Esophagus muscularis mucosa (tissue), 4 donors: ENCODE results near the gene PIWIL1. TPM values are rescaled to one million over a fixed set of nuclear protein-coding genes. Genes with fewer than 3 reads are reported as not detected.

Experiments
- DNase-seq: peaks from one replicate; pipeline ENCODE4 v3.0.0-alpha.2; 2017; ENCODE audit errors: extremely low spot score
- H3K27ac ChIP-seq, 4 donors: fragments of 200-600 bp; sonication (generic); replicated peaks in 1 of 4; 1 replicate in 3 of 4; 2 replicates in 1 of 4; pipeline ENCODE4 v1.5.1; 2016 to 2019; ENCODE audit warnings: mild to moderate bottlenecking in 1 of 4
- H3K27me3 ChIP-seq, 4 donors: fragments of 200-600 bp; sonication (generic); one replicate each; pipeline versions ENCODE4 v1.5.1 to v1.6.0; 2016 to 2019
- H3K36me3 ChIP-seq, 4 donors: fragments of 200-600 bp; sonication (generic); one replicate each; pipeline ENCODE4 v1.5.1; 2016 to 2019
- H3K4me1 ChIP-seq, 4 donors: fragments of 200-600 bp; sonication (generic); one replicate each; pipeline ENCODE4 v1.5.1; 2016 to 2019
- H3K4me3 ChIP-seq, 4 donors: fragments of 200-600 bp; sonication (generic); 1 replicate in 2 of 4; 2 replicates in 2 of 4; pipeline ENCODE4 v1.5.1; 2016 to 2019; ENCODE audit warnings: mild to moderate bottlenecking in 4 of 4, moderate library complexity in 1 of 4
- H3K9me3 ChIP-seq, 4 donors: fragments of 200-600 bp; sonication (generic); 1 replicate in 3 of 4; 2 replicates in 1 of 4; pipeline ENCODE4 v1.5.1; 2016 to 2019
- CTCF ChIP-seq, 3 experiments: fragments of 200-600 bp in 2 of 3; fragments of 450-650 bp in 1 of 3; sonication (generic) in 2 of 3; IDR thresholded peaks; one replicate each; pipeline ENCODE4 v1.5.1; 2017 to 2019; ENCODE audit warnings: antibody characterized with exemption in 3 of 3, mild to moderate bottlenecking in 2 of 3, moderate library complexity in 1 of 3
- EP300 ChIP-seq: sonication (generic); formaldehyde crosslinking; IDR thresholded peaks from one replicate; pipeline ENCODE4 v1.6.1; 2017; ENCODE audit warnings: antibody characterized with exemption
- POLR2A ChIP-seq: fragments of 450-650 bp; IDR thresholded peaks from one replicate; pipeline ENCODE4 v1.6.1; 2017; ENCODE audit warnings: antibody characterized with exemption, moderate library complexity, mild to moderate bottlenecking, low read depth
- POLR2AphosphoS5 ChIP-seq, 2 donors: sonication (generic); formaldehyde crosslinking; IDR thresholded peaks; one replicate each; pipeline ENCODE4 v1.6.1; 2017; ENCODE audit warnings: antibody characterized with exemption in 2 of 2
- WGBS: methylation state at CpG from one replicate; pipeline ENCODE4 v1.1.5; 2018; 5-methylcytosine and 5-hydroxymethylcytosine counted together
- intact Hi-C: fragments of 100-400 bp; cut with DNase I; formaldehyde crosslinking; loops from one replicate; pipeline ENCODE4 v1.15.1; 2023
- total RNA-seq, 4 donors: library from RNA; depleted of rRNA; stranded (reverse); fragments of >200 nt; gene quantifications; one replicate each; pipeline versions ENCODE4 v1.1.0 to v1.2.1, GENCODE V29; 2016

PIWIL1 gene
- total RNA-seq, 4 donors from 2014 or later, result under 0.01 TPM; not detected in 3

GRCh38 chr12:130419116-130419515, 81.4 kb downstream of the PIWIL1 start:
- no peak overlapping the region for H3K4me3 ChIP-seq
- no peaks in the 10 kb centered on the region for H3K36me3 ChIP-seq
- intact Hi-C loops, result no loop called here
- no peak for DNase-seq
- WGBS, result 69% methylated on average over 6 of the region's 6 CpGs
- TF ChIP-seq CTCF (IDR thresholded peaks at IDR 0.05) (no peak), POLR2AphosphoS5 (IDR thresholded peaks at IDR 0.05) (no peak), POLR2A (no peak), EP300 (no peak)
- peaks cover 0 to 5% (median 0%) of the 10 kb centered on the region in 4 donors for H3K27me3 ChIP-seq
- no peaks in the 10 kb centered on the region for H3K9me3 ChIP-seq
- no peaks in the 10 kb centered on the region for H3K4me1 ChIP-seq
- no peak overlapping the region for H3K27ac ChIP-seq

GRCh38 chr12:130420071-130420470, 82.4 kb downstream of the PIWIL1 start:
- intact Hi-C loops, result no loop called here
- no peaks in the 10 kb centered on the region for H3K9me3 ChIP-seq
- no peaks in the 10 kb centered on the region for H3K27me3 ChIP-seq
- WGBS, result 93% methylated on average over 4 of the region's 4 CpGs
- DNase-seq, result no peak
- no peak overlapping the region for H3K4me3 ChIP-seq
- no peaks in the 10 kb centered on the region for H3K36me3 ChIP-seq
- TF ChIP-seq POLR2A, result no peak
- TF ChIP-seq CTCF (IDR thresholded peaks at IDR 0.05), result no peak
- no peak for TF ChIP-seq POLR2AphosphoS5 (IDR thresholded peaks at IDR 0.05)
- no peak for TF ChIP-seq EP300
- H3K27ac ChIP-seq, result no peak overlapping the region
- no peaks in the 10 kb centered on the region for H3K4me1 ChIP-seq

- no peak for DNase-seq
- intact Hi-C loops, result no loop called here
- TF ChIP-seq CTCF (IDR thresholded peaks at IDR 0.05) (no peak), POLR2A (no peak), POLR2AphosphoS5 (IDR thresholded peaks at IDR 0.05) (no peak), EP300 (no peak)
- H3K27me3 ChIP-seq, result no peaks in the 10 kb centered on the region
- no peak overlapping the region for H3K27ac ChIP-seq
- no peak overlapping the region for H3K4me3 ChIP-seq
- no peaks in the 10 kb centered on the region for H3K9me3 ChIP-seq
- H3K4me1 ChIP-seq, result no peaks in the 10 kb centered on the region
- WGBS, result 71% methylated on average over 6 of the region's 6 CpGs
- no peaks in the 10 kb centered on the region for H3K36me3 ChIP-seq
These were observed 84.2 kb downstream of the PIWIL1 start for GRCh38 chr12:130421896-130422295.

Other genes starting within 250 kb of the PIWIL1 start
- gene FZD10, start 175.4 kb upstream of the PIWIL1 start, total RNA-seq, result 1 to 10 TPM in 2 of 4 donors, under 1 TPM in 2; 0.42 to 1.5 (median 1.0) TPM